ENCODE measurements around the gene SFXN3.

- no peak for TF ChIP-seq CTCF (IDR thresholded peaks at IDR 0.05)
- TF ChIP-seq POLR2A (IDR thresholded peaks at IDR 0.05): no peak
Measured at GRCh38 chr10:100982916-100983830, 47.9 kb upstream of the SFXN3 start.

Data from esophagus squamous epithelium (tissue), 4 donors.